GM12873 (cell line): ENCODE measurements around the gene FAM228B.

Experiments used
- CTCF ChIP-seq: IDR thresholded peaks from 2 replicates; pipeline ENCODE4 v1.5.1; 2012; ENCODE audit warnings: low read depth, mild to moderate bottlenecking, moderate library complexity, low read length, control low read depth; ENCODE audit not compliant: insufficient read depth; ENCODE audit errors: missing control alignments

FAM228B gene

GRCh38 chr2:24122366-24123194 is 689 bp upstream of the FAM228B start:
- TF ChIP-seq CTCF = no peak

- no peak for TF ChIP-seq CTCF
Measured at GRCh38 chr2:24123922-24124580, 782 bp downstream of the FAM228B start.

GRCh38 chr2:24125956-24126355 is 2.7 kb downstream of the FAM228B start:
- TF ChIP-seq CTCF = no peak

GRCh38 chr2:24132543-24132942 is 9.3 kb downstream of the FAM228B start:
- no peak for TF ChIP-seq CTCF

- TF ChIP-seq CTCF = no peak
Measured at GRCh38 chr2:24147364-24147763, 24.1 kb downstream of the FAM228B start.

GRCh38 chr2:24152413-24153197 is 29.3 kb downstream of the FAM228B start:
- TF ChIP-seq CTCF = no peak

GRCh38 chr2:24153478-24153877 is 30.2 kb downstream of the FAM228B start:
- TF ChIP-seq CTCF = no peak
